HG03378 (cell line): Measurements from ENCODE around the gene SAXO1.

Experiments used
- ATAC-seq: cut with Tn5 transposase; IDR thresholded peaks from one replicate; pipeline ENCODE4 v1.9.1; 2021; ENCODE audit warnings: mild to moderate bottlenecking, moderate library complexity; ENCODE audit not compliant: unreplicated experiment

The SAXO1 gene

DNA sequence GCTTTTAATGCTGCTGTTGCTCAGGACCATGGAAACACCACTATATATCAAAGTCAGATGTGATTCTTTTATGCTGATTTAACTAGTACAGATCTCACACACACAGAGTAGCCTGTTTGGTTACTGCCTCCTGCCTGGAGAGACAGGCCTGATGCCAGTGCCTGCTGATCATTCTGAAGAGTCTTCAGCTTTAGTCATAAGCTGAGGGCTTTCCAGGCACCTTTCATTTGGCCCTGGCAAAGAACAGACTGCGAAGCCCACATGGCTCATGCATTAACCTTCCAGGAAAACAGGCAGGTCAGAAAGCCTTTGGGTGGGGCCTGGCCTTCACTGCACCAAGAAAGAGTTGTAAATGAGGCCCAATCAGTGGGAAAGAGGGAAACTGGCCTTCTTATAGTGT lies 144.7 kb downstream of the SAXO1 start:
- no peak for ATAC-seq

- no peak for ATAC-seq
Observed at GRCh38 chr9:18887546-18887945, 145.5 kb downstream of the SAXO1 start.

DNA sequence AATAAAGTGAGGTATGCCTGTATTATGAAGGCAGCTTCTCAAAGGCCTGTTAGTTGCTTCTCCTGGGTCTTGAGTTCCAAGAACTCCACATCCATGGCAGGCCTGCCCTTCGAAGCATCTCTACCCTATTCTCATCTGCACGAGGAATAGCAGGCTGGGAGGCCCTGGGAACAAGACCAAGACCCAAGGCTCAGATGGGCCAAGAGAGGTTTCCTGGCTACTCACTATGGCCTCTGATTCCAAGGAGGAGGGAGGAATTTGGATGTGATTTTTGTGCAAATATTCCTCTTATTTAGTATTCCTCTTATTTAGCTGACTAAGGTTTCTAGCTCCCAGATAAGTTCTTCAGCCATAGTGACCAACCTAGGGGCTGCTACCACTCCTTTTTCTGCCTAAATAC lies 151.3 kb downstream of the SAXO1 start:
- no peak for ATAC-seq

DNA sequence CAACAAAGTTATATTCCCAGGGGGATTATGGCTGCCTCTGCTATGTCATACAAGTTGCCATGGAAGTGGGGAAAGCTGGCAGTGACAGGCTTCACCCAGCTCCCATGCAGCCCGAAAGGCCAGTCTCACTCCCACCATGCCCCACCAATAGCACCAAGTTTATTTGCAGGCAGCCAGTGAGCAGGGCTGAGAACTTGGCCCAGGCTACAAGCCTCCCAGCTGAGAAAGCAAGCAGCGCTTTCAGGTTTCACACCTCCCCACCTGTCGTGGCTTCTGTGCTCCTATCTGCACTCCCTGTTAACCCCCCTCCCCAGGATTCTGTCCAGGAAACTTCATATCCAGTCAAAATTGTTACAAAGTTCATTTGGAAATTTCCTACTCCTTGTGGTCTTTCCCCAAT lies 155.0 kb downstream of the SAXO1 start:
- ATAC-seq: no peak
